Measurements from ENCODE around the gene SLC35C1.

SLC35C1 gene

DNA sequence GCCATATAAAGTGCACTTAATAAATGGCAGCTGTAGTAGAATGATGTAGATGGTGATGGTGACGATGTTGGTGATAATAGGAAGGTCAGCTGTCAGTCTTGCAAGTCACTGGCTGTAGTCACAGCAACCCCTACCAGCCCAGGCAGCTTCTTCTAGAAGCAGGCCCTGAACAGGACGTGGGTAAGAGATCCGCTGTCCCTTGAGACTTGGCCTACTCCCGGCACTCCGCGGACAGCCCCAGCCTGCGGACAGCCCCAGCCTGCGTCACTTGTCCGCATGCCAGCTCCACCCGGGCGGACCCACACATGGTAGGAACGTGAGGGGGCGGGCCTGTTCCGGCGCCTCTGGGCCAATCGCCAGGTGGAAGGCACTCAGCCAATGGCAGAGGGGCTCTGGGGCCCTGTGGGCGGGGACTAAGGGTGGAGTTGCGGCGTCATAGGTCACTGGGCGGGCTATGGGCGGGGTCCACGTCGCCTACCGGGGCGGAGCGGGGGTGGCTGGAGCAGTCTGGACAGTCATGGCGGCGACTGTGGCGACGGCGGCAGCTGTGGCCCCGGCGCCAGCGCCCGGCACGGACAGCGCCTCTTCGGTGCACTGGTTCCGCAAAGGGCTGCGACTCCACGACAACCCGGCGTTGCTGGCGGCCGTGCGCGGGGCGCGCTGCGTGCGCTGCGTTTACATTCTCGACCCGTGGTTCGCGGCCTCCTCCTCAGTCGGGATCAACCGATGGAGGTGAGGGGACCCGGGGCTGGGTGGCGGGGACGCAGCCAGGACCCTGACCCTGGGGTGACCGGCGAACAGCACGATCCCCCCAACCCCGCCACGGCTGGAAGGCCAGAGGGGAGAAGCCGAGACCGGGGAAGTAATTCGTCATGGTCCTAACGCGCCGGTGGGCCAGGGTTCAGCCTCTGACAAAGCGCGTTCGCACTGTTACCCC is 42.3 kb downstream of the SLC35C1 start, which contains the start of gene CRY2:
Gene CRY2 (plus strand): TSS at position 502 of the 937 bp plus-strand sequence. CDS start 16 bp downstream, at position 518.
- peak; percentile 99 for DNase-seq

DNA sequence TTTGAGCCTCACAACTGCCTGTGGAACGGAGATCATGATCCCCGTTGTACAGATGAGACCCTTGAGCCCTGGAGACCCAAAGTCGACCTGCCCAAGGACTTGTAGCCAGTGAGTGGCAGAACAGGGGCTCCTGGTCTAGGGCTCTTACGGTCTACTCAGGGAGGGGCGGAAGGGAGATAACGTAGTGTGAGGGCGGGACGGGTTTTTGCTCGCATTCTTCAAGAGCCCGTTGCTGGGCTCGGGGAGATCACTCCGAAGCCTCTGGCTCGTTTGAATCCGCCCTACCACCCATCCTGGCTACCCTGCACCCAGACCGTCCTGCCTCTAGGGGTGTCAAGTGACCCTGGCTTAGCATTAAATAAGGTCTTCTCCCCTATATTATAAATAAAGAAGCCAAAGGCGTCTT is 43.0 kb downstream of the SLC35C1 start:
- DNase-seq, result peak; percentile 42

DNA sequence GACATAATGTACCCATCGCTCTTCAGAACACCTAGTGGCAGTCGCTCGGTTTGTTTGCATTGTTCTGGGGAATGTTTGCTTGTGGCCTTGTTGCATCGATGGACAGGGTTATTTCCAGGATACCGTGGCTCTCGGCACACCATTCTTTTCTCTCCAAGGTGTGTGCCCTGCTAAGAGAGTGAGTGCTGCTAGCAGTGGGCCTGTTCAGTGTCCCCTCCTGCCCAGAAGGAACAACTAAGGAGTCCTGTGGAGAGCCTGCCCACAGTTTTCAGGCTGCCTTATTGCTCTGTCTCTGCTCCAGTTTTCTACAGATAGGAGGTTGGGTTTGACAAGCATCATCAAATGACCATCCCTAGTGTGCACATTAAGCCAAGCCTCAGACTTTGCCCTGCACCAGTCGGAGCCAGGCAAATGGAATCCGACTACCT is 43.7 kb downstream of the SLC35C1 start:
- DNase-seq, result no peak

DNA sequence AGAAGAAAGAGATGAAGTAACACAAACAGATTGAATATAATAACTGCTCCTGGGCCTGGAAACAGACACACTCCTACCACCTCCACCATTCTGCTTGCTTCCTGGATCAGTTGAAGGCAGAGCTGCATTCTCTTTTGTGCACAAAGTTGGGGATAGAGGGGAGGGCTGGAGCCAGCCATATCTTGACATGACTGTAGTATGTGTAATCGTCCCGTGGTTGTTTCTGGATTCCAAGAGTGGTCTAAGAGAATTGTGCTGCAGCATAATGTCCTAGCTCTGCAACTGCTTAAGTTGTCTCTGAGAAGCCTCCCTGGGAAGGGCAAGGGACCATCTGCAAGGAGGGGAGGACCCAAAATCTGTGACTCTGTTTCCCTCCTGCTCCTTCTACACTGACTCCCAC is 45.5 kb downstream of the SLC35C1 start:
- DNase-seq, result no peak

DNA sequence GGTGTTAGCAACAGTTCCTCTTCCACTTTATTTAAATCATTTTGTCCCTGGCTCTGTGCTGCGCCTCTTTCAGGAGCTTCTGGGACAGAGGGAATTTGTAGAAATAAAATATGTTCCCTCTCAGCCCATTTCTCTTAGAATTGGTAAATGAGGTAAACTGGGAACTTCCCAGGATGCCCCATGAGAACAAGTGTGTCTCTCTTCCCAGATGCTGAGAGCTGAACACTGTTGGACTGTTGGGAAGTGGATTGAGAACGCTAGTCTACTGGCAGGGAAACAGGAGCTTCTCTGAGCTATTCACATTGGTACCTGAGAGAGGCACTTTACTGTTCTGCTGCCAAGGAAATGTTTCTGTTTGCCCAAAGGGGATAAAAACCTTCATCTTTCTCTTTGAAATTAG is 46.3 kb downstream of the SLC35C1 start:
- DNase-seq, result no peak

DNA sequence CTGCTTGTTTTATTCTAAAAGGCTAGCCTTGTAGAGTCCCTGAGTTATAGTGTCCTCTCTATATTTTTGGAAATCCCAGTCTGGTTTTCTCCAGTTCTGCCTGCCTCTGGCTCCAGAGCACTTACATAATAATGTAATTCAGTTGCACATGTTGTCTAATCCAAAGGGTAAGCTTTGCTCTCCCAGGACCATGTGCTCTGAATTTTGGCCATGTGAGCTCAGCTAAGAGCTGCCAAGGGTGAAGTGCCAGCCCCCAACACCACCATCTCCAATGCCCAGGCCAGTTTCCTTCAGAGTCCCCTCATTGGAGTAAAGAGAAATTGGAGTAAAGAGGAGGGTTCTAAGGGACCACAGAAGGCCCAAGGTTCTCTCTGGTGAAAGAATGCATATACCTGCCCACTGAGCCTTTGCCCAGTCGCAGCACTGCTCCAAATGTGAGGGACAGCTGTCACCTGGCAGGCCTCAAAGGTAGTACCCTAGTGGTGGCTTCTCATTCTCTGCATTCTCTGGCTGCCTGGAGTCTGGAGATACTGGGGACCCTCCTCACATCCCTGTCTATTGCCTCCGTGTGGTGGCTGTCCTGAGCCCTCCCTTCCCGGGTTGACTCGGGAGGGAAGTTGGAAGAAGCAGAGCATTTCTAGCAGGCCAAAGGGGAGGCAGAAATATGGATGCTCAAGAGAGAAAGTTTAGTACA is 47.2 kb downstream of the SLC35C1 start:
- DNase-seq, result no peak

DNA sequence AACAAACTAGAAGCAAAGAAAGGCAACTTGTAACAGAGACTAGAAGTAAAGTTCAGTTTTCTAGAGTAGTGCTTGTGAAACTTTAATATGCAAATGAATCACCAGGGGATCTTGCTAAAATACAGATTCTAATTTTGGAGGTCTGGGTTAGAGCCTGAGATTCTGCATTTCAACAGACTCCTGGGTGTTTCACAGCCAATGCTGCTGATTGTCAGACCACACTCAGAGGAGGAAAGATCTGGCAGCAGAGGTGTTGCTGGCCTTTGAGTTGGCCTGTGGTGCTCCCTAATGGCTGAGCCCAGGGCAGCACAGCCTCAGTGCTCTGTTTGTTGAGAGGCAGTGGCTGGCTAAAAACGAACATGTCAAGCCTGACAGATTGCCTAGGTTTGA is 47.8 kb downstream of the SLC35C1 start:
- DNase-seq, result no peak

DNA sequence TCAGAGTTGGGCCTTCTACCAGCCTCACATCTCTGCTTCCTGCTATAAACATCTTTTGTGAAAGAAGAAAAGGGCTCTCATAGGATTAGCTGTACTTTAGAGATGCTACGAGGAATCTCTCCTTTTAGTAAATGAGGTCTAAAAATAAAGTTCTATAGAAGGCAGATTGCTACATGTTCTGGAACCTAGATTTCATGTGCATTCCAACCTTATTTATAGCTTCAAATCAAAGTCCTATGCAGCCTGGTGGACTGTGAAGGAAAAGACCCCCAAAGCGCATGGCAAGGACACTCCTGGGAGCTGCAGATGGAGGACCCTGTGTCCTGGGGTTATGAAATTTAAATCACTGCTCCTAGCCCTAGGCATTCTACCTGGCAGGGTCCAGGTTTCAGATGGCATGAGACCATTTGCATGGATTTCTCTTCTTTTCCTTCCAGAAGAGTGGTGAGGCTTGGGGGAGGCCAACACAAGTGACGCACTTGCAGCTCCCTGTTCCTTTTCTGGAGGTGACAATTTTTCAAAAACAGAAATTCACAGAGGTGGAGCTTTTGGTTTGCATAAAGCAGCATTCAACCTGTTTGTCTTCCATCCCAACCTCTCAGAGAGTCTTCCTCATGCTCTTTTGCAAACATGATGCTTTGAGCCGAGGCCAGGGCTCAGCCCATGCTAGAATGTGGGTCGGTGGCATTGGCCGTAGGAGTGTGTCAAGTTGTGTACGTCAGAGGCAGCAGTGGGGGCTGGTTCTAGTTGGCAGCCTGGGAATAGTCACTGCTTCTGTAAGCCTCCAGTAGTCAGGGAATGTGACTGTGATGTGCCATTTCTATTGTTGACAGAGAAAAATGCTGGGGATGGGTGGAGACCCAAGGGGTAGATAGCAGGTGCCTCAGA is 48.6 kb downstream of the SLC35C1 start:
- no peak for DNase-seq

DNA sequence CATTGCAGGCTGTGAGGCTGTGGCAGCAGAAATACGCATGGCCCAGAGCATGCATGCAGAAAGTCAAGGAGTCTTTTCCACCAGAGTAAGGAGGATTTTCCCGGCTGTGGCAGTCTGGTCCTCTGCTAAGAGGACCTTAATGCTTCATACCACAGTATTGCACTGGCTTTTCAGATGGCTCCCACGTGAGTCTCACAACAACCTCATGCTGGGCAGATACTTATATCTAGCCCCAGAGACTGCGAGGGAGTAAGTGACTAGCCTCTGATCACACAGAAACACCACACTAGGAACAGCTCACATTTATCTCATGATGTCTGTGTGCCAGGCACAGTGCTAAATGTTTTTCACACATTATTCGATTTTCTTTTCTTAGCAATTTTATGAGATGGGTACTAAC is 50.4 kb downstream of the SLC35C1 start:
- DNase-seq, result no peak

DNA sequence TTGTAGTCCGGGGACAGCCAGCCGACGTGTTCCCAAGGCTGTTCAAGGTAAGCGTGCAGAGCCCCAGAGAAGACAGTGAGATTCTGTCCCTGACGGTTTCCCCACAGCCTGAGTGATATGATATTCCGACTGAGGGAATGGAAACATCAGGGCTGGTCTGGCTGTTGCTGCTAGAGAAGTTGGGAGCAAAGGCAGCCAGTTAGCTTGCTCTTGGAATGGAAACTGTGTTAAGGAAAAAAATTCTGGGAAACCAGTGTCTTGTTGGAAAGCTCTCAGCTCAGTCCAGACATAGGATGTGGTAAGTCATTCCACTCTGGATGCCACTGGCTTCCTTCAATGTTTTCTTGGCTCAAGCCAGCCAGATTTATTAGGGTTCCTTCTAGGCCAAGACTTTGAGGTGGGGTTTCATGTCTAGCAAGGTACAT is 51.1 kb downstream of the SLC35C1 start:
- no peak for DNase-seq

DNA sequence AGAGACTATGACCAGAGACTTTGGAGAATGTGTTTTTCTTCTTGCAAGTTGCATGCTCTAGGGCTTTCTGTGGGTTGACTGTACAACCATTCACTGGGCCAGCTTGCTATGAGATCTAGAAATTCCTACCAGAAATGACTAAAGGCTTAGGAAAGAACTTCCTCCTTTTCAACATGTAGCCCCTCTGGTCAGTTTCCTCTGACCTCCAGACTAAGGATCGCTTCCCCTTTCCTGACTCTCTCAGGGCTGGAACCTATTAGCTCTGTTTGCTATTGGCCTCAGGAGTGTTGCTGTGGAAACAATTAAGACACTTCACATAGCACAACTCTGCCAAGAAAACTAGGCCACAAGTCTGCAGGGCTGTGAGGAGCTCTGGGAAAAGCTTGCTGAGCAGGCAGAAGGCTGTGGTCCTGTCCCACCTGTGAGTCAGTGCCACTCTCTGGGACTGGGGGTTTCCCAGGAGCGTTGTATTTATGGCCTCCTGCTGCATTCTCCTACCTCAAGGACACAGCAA is 53.1 kb downstream of the SLC35C1 start:
- no peak for DNase-seq

DNA sequence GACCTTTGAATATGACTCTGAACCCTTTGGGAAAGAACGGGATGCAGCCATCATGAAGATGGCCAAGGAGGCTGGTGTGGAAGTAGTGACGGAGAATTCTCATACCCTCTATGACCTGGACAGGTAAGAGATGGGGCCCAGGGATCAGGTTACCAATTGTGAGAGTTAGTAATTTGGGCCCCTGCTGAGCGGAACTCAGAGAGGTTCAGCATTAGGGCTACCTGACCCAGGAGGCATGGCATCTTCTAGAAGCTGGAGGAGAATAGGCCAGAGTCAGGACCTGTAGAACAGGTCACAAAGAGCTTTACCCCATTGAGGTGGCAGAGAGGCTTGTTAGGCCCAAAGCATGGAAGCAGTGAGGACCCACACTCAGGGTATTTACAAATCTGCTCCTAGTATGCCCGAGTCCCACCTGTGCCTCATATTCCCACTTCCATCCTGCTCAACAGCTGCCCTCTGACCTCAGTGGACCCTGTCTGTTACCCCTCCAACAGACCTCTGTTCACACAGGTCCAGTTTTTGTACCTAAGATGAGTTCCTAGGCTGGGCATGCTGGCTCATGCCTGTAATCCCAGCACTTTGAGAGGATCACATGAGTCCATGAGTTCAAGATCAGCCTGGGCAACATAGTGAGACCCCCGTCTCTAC is 53.9 kb downstream of the SLC35C1 start:
- DNase-seq, result no peak

DNA sequence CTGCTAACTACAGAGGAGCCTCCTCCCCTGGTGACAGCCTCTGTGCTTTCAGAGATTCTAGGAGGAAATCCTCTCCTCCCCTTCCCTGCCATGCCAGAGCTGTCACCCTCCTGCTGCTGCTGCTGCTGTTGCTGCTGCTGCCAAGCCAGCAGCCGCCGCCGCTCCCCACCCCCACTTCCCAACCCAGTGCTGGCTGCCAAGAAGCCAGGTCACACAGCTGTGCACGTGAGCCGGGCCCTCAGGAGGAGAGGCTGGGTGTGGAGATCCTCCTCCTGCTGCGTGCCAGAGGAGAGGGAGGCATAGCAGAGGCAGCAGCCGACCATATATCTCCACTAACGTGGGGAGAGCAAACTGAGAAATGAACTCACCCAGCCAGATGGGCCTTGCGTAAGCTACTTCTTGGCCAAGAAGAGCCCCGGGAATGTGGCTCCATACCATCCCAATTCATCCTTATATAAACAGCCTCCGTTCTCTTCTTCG is 54.8 kb downstream of the SLC35C1 start:
- DNase-seq, result no peak

DNA sequence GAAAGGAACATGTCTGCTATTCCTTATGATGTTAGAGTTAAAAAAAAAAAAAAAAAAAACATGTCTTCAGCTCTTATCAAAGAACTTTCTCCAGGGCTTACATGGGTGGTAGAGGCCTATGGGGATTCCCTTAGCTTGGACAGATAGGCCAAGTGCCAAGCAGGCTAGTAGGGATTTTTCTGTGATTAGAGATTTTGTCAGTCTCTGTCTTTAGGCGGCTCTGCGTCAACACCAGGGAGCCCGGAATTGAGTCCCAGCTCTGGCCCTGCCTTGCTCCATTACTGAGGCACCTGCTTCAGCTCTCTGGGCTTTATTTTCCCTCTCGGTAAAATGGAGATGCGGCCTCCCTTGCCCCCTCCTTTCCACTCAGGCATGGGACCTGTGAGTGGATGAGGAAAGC is 55.4 kb downstream of the SLC35C1 start:
- DNase-seq, result no peak

DNA sequence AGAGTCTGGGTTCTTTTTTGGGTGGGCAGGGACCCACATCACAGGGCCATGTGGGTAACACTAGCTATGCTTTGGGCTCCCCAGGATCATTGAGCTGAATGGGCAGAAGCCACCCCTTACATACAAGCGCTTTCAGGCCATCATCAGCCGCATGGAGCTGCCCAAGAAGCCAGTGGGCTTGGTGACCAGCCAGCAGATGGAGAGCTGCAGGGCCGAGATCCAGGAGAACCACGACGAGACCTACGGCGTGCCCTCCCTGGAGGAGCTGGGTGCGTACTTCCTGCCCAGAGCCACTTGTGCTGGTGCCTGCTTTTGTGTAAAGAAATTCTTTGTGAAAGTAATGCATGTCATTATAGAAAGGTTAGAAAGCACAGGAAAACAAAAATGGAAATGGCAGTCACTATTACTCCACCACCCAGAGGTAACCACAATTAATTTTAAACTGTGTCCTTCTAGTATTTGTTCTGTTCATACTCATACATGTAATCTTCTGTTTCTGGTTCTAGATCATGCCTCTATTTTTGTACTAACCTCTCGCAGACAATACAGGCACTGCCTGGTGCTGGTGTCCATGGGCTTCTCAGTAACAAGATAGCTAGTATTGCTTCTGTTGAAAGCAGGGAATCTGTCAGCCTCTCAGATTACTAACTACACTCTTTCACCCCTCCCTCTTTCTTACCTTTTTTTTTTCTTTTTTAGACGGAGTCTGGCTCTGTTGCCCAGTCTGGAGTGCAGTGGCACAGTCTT is 56.0 kb downstream of the SLC35C1 start:
- DNase-seq, result no peak

All from activated naive CD4-positive, alpha-beta T cell treated with Interleukin-2 at 50 U/mL for 16 hours (primary cell).